GM12875 (cell line): ENCODE data around the gene RGR.

Experiments
- H3K4me3 ChIP-seq: one replicate; pipeline ENCODE4 v1.5.1; 2011; ENCODE audit warnings: low read depth, low read length, control low read depth
- CTCF ChIP-seq: IDR thresholded peaks from 2 replicates; pipeline ENCODE4 v1.5.1; 2011; ENCODE audit warnings: low read depth, mild to moderate bottlenecking, control low read depth, inconsistent platforms, low read length, moderate library complexity, borderline replicate concordance; ENCODE audit not compliant: insufficient read depth

The RGR gene

GRCh38 chr10:84238909-84239308 lies 5.9 kb upstream of the RGR start:
- TF ChIP-seq CTCF = no peak
- H3K4me3 ChIP-seq = no peak overlapping the region

GRCh38 chr10:84241185-84241790 lies 3.6 kb upstream of the RGR start, which contains the start of gene LRIT1:
LRIT1 (minus strand) TSS chr10:84241546; CDS start chr10:84241439, 107 bp downstream.
- no peak within 1 kb of the TSS for H3K4me3 ChIP-seq
- TF ChIP-seq CTCF = no peak

GRCh38 chr10:84243759-84244158 lies 1.1 kb upstream of the RGR start:
- H3K4me3 ChIP-seq = no peak overlapping the region
- TF ChIP-seq CTCF = no peak

- H3K4me3 ChIP-seq = no peak overlapping the region
- no peak for TF ChIP-seq CTCF
Observed at GRCh38 chr10:84247496-84247895, 2.6 kb downstream of the RGR start.

- no peak overlapping the region for H3K4me3 ChIP-seq
- no peak for TF ChIP-seq CTCF
Observed at GRCh38 chr10:84248794-84249193, 3.9 kb downstream of the RGR start.

GRCh38 chr10:84254552-84255478 lies 10.0 kb downstream of the RGR start:
- H3K4me3 ChIP-seq = no peak overlapping the region
- TF ChIP-seq CTCF = no peak
